Suppressor macrophage treated with lipopolysaccharide for 1 hour (primary cell): ENCODE data around the gene PTGIS.

ENCODE experiments used
- DNase-seq, 3 donors: peaks; one replicate each; pipeline ENCODE4 v3.0.0-alpha.2; 2020 to 2022

Gene PTGIS

DNA sequence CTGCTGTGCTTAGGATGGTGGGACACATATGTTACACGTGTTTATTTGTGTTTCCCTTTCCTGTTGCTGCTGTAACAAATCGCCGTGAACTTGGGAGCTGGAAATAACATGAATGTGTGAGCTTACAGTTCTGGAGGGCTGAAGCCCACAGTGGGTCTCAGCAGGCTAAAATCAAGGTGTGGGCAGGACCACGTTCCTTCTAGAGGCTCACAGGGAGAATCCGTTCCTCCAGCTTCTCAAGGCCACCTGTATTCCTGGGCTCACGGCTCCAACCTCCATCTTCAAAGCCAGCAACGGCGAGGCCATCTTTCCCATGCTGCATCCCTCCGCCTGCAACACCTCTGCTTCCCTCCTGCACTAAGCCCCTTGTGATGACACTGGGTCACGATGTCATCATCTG is 27.4 kb upstream of the PTGIS start:
- DNase-seq: no peak

GRCh38 chr20:49594931-49595315 is 27.0 kb upstream of the PTGIS start:
- no peak for DNase-seq

DNA sequence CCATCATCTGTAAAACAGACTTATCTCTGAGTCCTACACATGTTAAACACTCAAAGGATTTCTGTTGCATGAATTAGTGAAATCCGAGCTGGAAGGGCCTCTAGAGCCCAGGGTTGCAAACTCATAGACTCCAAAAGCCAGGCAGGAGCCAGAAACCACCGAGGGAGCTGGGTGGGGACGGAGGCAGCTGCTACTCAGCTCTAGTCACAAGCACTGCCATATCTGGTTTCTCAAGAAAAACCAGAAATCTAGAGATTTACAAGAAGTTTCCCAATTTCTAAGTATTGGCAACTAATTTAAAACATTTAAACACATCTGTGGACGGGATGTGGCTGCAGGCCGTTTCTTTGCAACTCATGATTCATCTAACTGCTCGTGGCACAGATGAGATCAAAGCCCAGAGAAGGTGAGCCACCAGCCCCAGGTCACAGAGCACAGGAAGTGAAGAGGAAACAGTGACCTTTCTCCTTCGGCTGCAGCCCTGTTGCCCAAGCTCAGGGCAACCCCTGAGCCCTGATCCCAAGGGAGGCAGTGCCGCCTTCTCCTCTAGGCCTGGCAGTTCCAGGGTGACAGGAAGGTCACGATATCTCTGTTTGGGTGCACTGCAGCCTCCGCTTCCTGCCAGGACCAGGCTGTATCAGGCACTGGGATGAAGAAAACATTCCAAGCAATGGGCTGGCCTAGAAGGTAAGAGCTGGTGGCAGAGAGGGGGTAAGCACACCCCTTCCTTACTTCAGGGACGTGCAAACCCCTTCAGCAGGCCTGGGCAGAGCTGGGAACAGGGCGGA is 26.4 kb upstream of the PTGIS start:
- no peak for DNase-seq

DNA sequence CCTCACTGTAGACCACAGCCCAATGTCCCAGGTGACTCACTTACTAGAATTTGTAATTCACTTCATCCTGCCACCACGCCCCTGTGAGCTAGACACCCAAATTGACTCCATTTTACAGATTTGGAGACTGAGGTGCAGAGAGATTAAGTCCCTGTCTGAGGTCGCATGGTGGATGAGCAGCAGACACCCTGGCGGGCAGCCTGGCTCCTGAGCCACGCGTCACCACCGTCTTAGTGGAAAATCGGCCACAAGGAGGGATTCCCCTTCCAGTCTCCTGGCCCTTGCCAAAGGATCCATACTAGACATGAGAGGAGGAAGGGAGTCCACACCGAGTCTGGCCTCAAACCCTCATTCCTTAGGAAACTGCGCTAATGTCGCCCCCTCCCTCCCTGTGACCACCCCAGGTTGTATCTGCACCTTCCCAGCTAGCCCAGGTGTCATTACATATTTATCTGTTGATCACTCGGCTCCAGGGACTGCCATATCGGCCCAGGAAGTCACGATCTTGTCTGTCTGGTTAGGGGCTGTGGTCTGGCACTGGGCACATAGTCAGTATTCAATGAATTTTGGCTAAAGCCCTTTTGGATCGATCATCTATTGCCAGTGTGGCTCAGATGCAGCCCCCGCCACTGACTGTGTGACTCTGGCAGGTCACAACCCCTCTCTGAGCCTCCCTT is 25.7 kb upstream of the PTGIS start:
- no peak for DNase-seq

DNA sequence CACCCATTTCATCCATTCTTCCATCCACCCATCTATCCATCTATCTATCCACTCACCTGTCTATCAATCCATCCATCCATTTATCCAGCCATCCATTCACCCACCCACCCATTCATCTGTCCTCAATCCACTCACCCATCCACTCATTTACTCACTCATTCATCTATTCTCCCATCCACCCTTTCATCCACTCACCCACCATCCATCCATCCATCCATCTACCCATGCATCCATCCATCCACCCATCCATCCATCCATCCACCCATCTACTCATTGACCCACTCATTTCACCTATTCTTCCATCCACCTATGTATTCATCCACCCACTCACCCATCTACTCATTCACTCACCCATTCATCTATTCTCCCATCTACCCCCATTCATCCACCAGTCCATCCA is 24.2 kb upstream of the PTGIS start:
- DNase-seq: no peak

DNA sequence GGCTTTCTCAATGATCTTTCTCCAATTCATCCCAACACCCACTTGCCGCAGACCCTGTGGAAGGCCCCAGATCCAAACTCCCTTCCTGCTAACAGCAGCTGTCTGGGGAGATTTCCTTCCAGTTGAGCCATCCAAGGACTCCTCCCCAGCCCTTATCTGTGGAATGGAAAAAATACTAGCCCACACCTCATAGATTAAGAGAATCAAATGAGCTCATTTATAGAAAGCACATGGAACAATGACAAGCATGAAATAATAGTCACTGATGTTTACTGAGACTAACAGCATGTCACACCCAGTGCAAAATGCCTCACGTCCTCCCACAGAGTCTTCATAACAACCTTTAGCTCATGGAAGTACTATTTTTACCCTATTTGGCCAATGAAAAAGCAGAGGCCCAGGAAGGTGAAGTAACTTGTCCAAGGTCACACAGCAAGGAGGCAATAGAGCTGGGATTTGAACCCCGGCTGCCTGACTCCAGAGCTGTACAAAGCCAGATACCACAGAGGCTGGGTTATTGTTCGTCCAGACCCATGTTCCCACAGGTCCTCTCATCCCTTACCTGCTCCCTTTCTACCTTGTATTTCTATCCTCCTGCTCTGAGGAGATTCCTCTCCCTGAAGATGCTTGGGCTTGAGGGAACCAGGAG is 23.4 kb upstream of the PTGIS start:
- DNase-seq: no peak

DNA sequence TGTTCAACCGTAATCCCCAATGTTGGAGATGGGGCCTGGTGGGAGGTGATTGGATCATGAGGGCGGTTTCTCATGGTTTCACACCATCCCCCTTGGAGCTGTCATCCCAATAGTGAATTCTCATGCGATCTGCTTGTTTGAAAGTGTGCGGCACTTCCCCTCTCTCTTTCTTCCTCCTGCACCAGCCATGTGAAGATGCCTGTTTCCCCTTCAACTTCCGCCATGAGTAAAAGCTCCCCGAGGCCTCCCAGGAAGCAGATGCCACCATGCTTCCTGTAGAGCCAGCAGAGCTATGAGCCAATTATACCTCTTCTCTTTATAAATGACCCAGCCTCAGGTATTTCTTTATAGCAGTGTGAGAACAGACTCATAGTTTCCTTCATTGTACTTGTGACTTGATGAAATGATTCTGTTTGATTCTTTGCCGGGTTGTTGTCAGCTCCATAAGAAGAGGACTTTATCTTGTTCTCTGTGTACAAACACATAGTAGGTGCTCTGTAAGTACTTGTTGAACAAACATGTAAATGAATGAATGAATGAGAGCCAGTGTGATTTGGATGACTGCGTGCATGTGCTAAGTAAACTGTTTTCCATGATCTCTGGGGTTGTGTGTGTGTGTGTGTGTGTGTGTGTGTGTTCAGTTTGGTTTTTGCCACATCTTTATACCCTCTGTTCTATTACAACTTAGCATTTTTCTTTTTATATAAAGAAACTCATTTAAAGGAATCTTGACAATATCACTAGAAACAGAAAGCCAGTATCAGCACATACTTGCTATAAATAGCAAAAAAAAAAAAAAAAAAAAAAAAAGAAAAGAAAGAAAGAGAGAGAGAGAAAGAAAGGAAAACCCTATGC is 22.5 kb upstream of the PTGIS start:
- DNase-seq: peak; percentile 26 to 36 (median 29)

GRCh38 chr20:49589747-49590146 is 21.8 kb upstream of the PTGIS start:
- DNase-seq: no peak

DNA sequence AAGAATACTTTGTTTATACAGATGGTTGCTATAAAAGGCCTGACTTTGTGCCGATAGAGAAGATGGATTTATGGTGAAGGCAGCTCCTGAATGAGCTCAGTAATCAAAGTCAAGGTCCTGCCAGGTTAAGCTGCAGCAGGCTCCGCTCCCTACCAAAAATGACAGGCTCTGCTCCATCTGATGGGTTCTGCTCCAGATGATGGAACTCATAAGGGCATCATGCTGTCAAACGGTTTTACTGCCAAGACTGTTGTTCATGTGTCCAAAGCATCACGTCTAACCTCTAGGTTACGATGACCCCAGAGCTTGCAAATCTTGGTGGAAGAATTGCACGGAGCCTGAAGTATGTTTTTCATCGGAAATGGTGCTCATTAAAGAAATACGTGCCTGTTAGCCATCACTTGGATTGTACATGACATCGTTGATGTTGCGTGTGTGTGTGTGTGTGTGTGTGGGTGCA is 19.2 kb upstream of the PTGIS start:
- DNase-seq: no peak

DNA sequence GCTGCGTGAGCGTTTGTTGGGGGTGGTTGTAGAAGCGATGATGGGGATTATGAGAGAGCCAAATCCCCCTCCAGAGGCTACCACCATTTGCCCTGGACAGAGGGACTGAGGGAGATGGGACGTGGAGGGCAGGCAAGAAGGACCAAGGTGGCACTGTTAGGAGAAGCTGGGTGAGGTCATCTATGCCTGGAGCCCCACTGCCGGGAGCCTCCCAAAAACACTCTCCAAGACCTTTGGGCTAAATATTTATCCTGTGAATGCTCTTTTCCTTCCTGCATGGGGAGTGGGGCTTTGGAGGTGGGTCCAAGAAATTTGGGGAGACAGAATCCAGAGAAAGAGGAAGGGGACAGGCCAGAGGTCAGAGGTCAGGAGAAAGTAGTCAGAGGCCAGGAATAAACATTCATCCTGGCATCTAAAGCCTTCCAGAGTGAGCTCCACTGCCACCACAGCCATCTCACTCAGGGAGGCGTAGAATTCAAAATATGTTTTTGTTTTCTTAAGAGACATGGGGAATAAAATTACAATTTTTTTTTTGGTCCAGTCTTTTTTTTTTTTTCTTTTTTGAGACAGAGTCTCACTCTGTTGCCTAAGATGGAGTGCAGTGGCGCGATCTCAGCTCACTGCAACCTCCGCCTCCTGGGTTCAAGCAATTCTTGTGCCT is 17.8 kb upstream of the PTGIS start:
- no peak for DNase-seq

GRCh38 chr20:49584418-49585382 is 16.8 kb upstream of the PTGIS start:
- no peak for DNase-seq

- peak; percentile 68 to 73 (median 72) for DNase-seq
These were observed 15.9 kb upstream of the PTGIS start for GRCh38 chr20:49583669-49584417.

DNA sequence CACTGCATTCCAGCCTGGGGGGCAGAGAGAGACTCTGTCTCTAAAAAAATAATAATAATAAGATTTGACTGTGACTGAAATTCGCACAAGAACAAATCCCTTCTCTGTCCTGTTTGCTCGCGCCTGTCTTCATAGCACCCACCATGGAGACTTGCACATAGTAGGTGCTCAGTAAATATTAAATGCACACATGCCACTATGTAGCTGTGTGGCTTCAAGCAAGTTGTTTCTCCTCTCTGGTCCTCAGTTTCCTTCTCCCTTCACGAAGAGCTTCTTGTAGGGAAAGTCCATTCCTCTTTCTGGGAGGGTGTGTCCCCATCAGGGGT is 15.4 kb upstream of the PTGIS start:
- no peak for DNase-seq

GRCh38 chr20:49582413-49583334 is 14.7 kb upstream of the PTGIS start:
- DNase-seq: no peak

DNA sequence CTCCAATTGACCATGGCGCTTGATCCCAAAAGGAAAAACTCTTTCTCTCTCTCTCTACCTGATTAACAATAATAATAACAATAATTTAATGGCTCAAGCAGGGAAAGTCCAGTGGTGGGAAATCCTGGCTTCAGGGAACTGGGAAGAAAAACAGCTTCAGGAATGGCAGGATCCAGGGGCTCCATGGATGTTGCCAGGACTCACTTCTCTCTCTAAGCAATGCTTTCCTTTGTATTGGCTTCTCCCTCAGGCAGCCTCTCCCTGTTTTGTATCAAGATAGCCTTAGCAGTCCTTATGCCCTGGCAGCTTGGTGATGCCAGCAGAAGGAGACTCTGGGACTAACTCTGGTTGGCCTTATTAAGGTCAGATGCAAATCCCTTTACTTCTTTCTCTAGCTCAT is 13.5 kb upstream of the PTGIS start:
- DNase-seq: no peak

DNA sequence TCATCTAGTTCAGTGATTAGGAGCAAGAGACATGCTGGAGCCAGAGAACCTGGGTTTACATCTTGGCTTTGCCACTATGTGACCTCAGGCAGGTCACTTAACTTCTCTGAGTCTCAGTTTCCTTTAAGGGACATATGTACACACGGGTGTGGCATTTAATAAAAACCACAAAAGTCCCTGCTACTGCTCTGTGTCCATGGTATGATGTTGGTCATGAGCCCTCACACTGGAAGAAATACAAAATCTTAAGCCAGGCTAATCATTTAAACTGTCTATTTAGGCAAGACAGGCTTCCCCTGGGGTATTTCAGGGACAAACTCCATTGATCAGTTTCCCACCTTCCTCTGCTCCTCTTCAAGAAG is 12.9 kb upstream of the PTGIS start:
- no peak for DNase-seq

- DNase-seq: no peak
These were observed 12.2 kb upstream of the PTGIS start for GRCh38 chr20:49579874-49580812.

DNA sequence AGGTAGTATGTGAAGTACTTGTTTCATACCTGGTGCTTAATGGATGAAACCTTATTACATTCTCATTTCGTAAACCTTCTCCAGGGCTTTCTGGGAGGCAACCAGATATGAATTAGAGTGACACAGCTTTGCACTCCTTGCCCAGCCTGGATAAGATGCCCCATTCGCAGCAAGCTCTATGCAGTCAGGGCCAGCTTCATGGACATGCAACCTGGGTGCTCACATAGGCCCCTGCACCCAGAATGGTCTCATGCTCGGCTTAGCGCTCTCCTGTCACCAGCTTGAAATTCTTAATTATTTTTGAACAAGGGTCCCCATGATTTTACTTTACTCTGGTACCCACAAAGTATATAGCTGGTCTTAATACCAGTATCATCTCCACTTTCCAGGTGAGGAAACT is 11.3 kb upstream of the PTGIS start:
- DNase-seq: no peak
